ENCODE data around the gene KIF13A. TPM values are rescaled to one million over a fixed set of nuclear protein-coding genes. Genes with fewer than 3 reads are reported as not detected.
"Not testable (repeated sequence)": the region's sequence is repeated elsewhere in the genome, so short reads cannot be mapped to it uniquely, and the experiment has no call there.

KIF13A gene
- total RNA-seq, 4 donors from 2014 or later: 39.6 to 51.6 (median 43.2) TPM

DNA sequence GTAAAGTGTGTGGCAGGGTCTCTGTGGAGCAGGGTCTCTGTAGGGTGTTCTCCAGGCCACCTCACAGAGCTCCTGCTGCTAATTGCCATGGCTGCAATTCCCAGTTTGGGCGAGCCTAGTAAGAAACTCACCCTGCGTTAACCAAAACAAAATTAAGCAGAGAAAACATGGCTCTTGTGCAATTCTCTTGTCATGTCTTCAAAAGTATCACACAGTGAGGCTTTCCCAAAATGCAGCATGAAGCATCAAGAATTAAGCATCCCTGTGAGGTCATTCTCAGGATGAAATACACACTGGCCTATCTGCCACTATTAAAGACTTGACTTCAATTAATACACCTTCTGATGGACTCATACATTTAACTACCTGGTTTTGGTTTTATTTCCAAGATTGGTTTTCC lies 72.8 kb downstream of the KIF13A start:
- Histone ChIP-seq H3K4me1 (no peaks in the 10 kb centered on the region), H3K27ac (no peak overlapping the region), H3K4me3 (no peak overlapping the region), H3K27me3 (no peaks in the 10 kb centered on the region), H3K9me3 (no peaks in the 10 kb centered on the region), H3K36me3 (no peaks in the 10 kb centered on the region)
- DNase-seq: no peak
- TF ChIP-seq, protein P1, sequence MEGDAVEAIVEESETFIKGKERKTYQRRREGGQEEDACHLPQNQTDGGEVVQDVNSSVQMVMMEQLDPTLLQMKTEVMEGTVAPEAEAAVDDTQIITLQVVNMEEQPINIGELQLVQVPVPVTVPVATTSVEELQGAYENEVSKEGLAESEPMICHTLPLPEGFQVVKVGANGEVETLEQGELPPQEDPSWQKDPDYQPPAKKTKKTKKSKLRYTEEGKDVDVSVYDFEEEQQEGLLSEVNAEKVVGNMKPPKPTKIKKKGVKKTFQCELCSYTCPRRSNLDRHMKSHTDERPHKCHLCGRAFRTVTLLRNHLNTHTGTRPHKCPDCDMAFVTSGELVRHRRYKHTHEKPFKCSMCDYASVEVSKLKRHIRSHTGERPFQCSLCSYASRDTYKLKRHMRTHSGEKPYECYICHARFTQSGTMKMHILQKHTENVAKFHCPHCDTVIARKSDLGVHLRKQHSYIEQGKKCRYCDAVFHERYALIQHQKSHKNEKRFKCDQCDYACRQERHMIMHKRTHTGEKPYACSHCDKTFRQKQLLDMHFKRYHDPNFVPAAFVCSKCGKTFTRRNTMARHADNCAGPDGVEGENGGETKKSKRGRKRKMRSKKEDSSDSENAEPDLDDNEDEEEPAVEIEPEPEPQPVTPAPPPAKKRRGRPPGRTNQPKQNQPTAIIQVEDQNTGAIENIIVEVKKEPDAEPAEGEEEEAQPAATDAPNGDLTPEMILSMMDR (IDR thresholded peaks at IDR 0.05): no peak
- TF ChIP-seq POLR2A (IDR thresholded peaks at IDR 0.05): no peak

DNA sequence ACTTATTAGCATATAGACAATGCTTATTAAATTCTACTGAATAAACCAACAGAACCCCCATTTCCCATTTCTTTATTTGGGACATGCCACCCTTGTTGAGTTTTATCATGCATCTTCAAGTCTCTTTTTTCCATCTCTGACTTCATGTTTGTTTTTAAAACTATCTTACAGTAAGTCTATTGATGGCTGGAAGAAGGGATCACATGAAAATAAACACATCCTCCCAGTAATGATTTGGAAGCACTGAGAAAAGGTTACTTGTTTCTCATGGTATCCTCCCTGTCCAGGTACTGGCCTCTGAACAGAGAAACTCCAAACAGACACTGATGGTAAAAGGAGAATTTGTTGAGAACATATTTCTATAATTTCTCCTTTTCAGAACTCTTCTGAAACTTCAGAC lies 74.9 kb downstream of the KIF13A start:
- Histone ChIP-seq H3K4me3 (no peak overlapping the region), H3K27me3 (no peaks in the 10 kb centered on the region), H3K27ac (no peak overlapping the region), H3K36me3 (no peaks in the 10 kb centered on the region), H3K4me1 (peaks cover 0 to 6% (median 0%) of the 10 kb centered on the region in 4 donors), H3K9me3 (no peaks in the 10 kb centered on the region)
- no peak for TF ChIP-seq POLR2A (IDR thresholded peaks at IDR 0.05)
- TF ChIP-seq, protein P1 (IDR thresholded peaks at IDR 0.05): no peak
- DNase-seq: no peak

DNA sequence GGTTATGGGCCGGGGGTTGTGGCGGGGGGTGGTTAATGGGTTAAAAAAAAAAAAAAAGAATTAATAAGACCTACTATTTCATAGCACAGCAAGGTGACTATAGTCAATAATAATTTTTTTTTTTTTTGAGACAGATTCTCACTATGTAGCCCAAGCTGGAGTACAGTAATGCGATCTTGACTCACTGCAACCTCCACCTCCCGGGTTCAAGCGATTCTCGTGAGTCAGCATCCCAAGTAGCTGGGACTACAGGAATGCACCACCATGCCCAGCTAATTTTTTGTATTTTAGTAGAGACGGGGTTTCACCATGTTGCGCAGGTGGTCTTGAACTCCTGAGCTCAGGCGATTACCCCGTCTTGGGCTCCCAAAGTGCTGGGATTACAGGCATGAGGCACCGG lies 75.8 kb downstream of the KIF13A start:
- not testable (repeated sequence) for DNase-seq, H3K9me3 ChIP-seq, H3K4me3 ChIP-seq, H3K27me3 ChIP-seq, H3K27ac ChIP-seq, H3K36me3 ChIP-seq
- peaks cover 0 to 12% (median 0%) of the 10 kb centered on the region in 4 donors for H3K4me1 ChIP-seq

DNA sequence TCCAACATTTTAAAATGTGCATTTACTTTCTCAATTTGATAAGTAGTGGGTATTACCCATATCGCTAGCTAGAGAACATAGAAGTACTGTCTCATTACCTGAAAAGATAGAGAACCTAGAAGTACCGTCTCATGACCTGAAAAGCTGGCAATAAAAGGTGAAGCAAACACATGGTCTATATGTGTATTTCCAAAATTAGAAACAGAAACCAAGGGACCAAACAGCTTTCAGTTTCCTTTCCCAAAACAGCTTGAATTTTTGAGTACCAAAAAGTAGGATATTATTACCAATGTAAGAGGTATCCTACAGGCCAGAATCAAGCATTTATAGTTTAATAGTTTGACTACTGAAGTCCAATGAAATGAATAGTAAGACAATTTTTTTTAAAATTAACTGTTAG lies 77.2 kb downstream of the KIF13A start:
- Histone ChIP-seq H3K36me3 (no peaks in the 10 kb centered on the region), H3K4me1 (peaks cover 0 to 12% (median 0%) of the 10 kb centered on the region in 4 donors), H3K9me3 (no peaks in the 10 kb centered on the region), H3K27me3 (no peaks in the 10 kb centered on the region), H3K27ac (no peak overlapping the region), H3K4me3 (no peak overlapping the region)
- TF ChIP-seq, protein P1 (IDR thresholded peaks at IDR 0.05): no peak
- TF ChIP-seq POLR2A (IDR thresholded peaks at IDR 0.05): no peak
- DNase-seq: no peak

DNA sequence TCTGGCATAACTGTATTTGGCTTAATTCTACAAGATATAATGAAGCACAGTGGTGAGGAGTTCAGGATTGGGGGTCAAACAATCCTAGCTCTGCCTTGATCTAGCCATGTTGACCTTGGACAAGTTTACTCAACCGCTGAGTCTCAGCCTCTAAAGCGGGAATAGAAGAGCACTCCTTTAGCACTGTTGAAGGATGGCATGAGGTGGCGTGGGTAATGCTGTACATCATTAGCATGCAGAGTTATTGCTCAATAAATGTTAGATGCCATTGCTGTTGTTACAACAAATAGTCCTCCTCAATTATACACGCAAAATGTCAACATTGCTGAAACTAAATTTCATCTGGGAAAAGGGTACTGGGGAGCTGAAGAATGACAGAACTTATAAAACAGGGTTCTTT lies 78.6 kb downstream of the KIF13A start:
- DNase-seq: no peak
- Histone ChIP-seq H3K4me1 (peaks cover 0 to 12% (median 0%) of the 10 kb centered on the region in 4 donors), H3K27ac (no peak overlapping the region), H3K27me3 (no peaks in the 10 kb centered on the region), H3K36me3 (no peaks in the 10 kb centered on the region), H3K4me3 (no peak overlapping the region), H3K9me3 (no peaks in the 10 kb centered on the region)
- TF ChIP-seq, protein P1 (IDR thresholded peaks at IDR 0.05): no peak

DNA sequence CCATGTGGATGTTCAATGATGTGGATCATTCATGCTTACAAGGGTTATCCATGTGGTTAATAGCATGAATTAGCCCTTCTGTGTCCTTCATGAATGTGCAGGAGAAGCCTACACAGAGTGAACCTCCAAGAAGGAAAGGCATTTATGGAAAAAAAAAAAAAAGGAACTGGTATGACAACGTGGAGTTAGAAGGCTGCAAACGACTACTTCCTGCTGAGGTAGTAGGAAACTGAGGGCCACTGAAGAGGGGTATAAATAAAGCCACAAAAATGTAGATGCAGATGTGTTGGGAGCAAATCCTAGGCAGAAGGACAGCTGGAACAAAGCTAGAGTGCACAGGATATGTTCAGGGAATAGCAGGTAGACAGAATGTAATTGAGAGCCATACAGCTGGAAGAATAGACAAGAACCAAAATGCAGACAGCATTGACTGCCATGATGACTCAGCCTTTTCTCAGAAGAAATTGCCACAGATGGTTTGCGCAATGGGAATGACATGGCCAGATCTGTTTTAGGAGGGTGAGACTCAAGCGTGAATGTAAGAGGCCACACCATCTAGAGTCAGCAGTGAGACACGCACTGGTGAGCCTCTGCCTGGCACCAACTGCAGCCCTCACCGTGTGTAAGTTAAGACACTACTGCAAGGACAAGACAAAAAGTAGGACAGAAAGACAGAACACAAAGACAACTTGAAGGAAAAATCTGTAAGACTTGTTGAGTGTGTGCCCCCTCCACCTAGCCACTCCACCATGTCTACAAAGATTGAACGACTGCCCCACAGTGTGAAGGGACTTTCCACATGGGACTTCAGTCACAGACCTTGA lies 79.8 kb downstream of the KIF13A start:
- no peaks in the 10 kb centered on the region for H3K36me3 ChIP-seq
- no peaks in the 10 kb centered on the region for H3K9me3 ChIP-seq
- TF ChIP-seq, protein P1 (IDR thresholded peaks at IDR 0.05): no peak
- TF ChIP-seq POLR2A (IDR thresholded peaks at IDR 0.05): no peak
- peaks cover 0 to 12% (median 0%) of the 10 kb centered on the region in 4 donors for H3K4me1 ChIP-seq
- no peak overlapping the region for H3K4me3 ChIP-seq
- peak overlapping the region in 3 of 4 donors; percentile 3 to 44 (median 13) for H3K27ac ChIP-seq
- DNase-seq: peak in 2 of 3 donors; percentile 20 to 79
- H3K27me3 ChIP-seq: no peaks in the 10 kb centered on the region

All from Peyer's patch (tissue), 4 donors.